LoVo (cell line): ENCODE data around the gene PITX2.
A peak's percentile ranks its signal among the peaks of the same experiment; 100 is the strongest.

Source experiments
- DNase-seq: peaks from one replicate; pipeline ENCODE4 v3.0.0-alpha.2; 2016; ENCODE audit warnings: low spot score

Gene PITX2

GRCh38 chr4:110623718-110624397, 981 bp upstream of the PITX2 start:
- DNase-seq: no peak

GRCh38 chr4:110621839-110622751, 782 bp downstream of the PITX2 start:
- peak; percentile 11 for DNase-seq

DNA sequence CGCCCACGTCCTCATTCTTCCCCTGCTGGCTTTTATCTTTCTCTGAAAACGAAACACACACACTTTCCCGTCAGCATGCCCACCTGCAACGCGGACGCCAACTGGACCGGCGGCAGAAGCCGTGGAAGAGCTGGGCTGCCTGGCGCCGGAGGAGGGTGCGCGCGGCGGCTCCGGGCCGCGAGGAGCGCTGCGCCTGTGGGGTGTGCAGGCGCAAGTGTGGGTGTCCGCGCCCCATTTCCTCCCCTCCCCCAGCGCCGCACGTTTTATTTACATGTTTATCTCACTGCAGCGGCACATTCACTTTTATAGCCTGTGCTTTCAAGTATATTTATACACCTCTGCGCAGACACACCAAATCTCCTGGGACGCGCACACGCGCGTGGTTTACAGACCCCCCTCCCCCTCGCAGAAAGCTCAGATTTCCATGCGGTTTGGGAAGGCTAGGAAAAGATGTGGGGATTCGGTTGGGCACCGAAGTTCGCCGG, 1.5 kb downstream of the PITX2 start:
- DNase-seq: no peak

DNA sequence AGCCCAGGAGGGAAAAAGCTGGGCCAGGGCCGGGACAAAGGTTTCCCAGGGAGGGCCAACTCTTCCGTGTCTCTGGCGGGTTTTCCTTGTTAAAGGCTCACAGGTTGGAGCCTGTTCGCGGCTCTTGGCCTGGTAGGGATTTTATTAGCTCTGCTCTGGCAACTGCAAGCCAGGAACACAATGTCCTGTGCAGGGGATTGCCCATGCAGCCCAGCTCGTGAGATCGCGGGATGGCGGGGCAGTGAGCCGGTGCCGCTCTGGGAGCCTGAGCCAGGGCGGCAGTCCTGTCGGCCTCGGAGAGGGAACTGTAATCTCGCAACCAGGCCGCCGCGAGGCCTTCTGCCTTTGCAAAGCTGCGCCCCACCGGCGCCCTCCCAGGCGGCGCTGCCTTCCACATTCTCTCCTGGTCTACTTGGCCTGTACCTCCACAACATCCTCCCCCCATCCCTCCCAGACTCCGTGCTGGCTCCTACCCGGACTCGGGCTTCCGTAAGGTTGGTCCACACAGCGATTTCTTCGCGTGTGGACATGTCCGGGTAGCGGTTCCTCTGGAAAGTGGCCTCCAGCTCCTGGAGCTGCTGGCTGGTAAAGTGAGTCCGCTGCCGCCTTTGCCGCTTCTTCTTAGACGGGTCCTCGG, 2.1 kb downstream of the PITX2 start:
- peak; percentile 53 for DNase-seq

DNA sequence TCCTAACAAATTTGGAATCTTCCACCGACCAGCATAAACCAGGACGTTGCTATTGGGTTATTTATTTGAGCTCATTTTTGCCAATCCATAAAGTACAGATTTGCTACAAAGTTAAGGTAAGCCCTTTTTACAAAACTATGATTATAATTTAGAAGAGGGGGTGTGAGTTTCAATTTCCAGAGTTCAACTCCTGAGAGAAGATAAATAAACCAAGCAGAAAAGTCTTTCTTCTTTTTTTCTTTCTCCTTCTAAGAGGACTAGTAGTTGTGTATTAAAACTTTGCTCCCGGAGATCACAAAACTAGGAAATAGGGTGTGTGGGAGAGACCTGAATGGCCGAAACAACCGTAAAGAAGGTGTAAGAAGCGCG, 2.6 kb downstream of the PITX2 start:
- DNase-seq: no peak

GRCh38 chr4:110619463-110620247, 3.2 kb downstream of the PITX2 start:
- DNase-seq: no peak

- no peak for DNase-seq
Observed at GRCh38 chr4:110618581-110619462, 4.1 kb downstream of the PITX2 start.

- no peak for DNase-seq
Observed at GRCh38 chr4:110617646-110618580, 5.0 kb downstream of the PITX2 start.

- DNase-seq: no peak
Observed at GRCh38 chr4:110617075-110617640, 5.7 kb downstream of the PITX2 start.

- DNase-seq: no peak
Observed at GRCh38 chr4:110616238-110617074, 6.4 kb downstream of the PITX2 start.

DNA sequence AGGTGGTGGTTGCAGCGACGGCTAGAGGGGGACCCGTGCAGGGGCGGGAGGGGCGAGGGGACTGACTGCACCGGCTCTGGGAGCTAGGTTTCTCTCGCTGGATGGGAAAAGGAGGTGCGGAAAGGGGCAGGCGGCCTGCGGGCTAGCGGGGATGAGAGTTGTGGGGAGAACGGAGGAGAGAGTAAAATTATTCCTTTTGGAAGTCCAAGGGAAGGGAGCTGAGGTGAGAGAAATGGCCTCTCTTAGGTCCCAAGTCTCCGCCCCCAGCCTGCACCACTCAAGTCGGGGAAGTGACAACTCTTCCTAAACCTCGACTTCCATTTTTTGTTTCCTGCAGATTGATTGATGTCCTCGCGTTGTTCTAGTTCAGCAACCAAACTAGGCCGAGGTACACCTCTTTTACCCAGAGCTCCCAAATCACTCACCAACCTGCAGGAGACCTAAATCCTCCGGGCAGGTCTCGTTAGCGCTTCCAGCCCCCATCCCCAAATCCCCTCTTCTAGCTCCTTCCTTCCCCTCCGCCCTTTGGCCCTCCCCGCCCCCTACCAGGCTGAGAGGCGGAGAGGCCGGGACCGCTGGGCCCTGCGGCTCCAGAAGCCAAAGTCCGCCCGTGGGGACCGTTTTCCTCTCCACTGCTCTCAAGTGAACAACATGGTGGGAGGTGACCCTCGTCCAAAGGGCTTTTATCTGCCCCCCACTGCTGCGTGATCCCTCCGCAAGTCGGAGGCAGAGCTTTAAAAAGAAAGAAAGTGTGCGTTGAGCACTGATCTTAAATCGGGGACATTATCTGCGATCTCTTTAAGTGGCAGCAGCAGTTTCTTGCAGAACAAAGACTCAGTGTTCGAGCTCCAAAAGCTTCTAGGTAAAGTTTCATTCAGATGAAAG, 7.3 kb downstream of the PITX2 start:
- no peak for DNase-seq

- no peak for DNase-seq
Observed at GRCh38 chr4:110614976-110615352, 7.9 kb downstream of the PITX2 start.

GRCh38 chr4:110614173-110614963, 8.5 kb downstream of the PITX2 start:
- DNase-seq: no peak

GRCh38 chr4:110613745-110614144, 9.1 kb downstream of the PITX2 start:
- no peak for DNase-seq

DNA sequence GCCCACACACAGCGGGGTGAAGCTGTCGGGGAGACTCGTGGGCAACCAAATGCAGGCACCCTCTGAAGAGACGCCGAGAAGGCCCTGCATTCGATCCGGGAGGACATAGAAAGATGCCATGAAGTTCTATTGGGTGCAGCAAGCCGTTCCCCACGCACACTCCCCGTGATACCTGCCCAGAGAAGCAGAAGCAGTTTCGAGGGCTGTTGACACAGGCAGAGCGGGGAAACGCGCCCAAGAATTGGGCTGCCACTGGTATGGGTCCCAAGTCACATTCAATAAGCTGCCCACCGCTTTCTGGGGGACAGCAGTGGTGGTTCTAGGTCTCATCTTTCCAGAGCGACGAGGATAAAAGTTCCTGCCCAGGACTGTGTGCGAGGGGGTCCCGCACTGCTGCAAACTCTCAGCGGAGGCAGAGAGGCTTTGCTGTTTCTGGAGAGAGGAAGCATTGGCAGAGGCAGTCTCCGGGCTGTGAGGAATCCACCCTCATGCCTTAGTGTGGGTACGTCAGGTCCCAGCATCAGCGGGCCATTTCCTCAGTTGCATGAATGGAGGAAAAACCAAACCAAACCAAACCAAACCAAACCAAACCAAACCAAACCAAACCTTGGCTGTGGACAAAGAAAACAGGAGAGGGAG, 10.1 kb downstream of the PITX2 start:
- no peak for DNase-seq

DNA sequence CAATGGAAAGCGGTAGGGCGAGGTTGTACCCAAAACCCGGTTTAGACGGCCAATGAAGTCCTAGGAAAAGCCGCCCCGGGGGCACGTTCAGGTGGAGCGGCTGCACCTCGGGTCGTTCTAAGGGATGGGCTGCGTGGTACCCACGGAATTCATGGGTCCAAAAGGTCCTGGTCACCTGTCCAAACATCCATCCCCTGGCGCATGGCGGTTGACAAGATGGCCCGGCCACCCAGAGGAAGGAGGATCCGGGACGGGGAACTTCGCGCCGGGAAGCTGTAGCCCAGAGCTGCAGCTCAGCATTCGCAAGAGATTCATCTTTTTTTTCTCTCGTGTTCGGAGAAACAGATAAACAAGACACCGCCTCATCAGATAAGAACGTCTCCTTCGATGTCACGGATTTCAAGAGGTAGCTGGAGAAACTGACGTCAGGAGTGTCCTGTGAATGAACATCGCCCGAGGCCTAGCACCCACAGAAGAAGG, 10.9 kb downstream of the PITX2 start:
- no peak for DNase-seq
